ENCODE measurements around the gene LTBP4. TPM values are rescaled to one million over a fixed set of nuclear protein-coding genes. Genes with fewer than 3 reads are reported as not detected.
"Not testable (repeated sequence)": the region's sequence is repeated elsewhere in the genome, so short reads cannot be mapped to it uniquely, and the experiment has no call there.

The LTBP4 gene
- total and polyA plus RNA-seq, 2 of the 13 experiments (the other 11 are each of a cell fraction or from before 2014, with no cell fraction given), result 0.86 to 2.3 TPM

- in situ Hi-C loops (cut with HindIII; ENCODE audit: extremely low pct_ligation_motif_present, low pct_unique_long_range_greater_than_20kb), result loop anchor here (25.0 kb wide), 1 partner anchor 487 kb away; no protein-coding TSS in a partner anchor
- H3K9ac ChIP-seq (ENCODE audit: insufficient read depth, low read depth, low read length); POLR2A ChIA-PET; ATAC-seq; H3K27ac ChIP-seq (ENCODE audit: extremely low read length, insufficient read depth, low read length); CTCF ChIA-PET (ENCODE audit: low intra/inter-chr PET ratio, low total read pairs); H3K4me2 ChIP-seq (ENCODE audit: low read depth, low read length); intact Hi-C loops (cut with micrococcal nuclease; ENCODE audit: unreplicated experiment); H3K4me3 ChIP-seq (replicated peaks in 1 of 3; ENCODE audit: insufficient read depth in 1 of 3, low read depth in 2 of 3, low read length in 3 of 3); H3K9me3 ChIP-seq (ENCODE audit: low read length); H4K20me1 ChIP-seq (ENCODE audit: insufficient read depth, low read length); DNase-seq (ENCODE audit: low spot score); BruUV-seq (replicated peaks); FAIRE-seq; H3K36me3 ChIP-seq (replicated peaks in 1 of 2; ENCODE audit: control insufficient read depth in 1 of 2, insufficient read depth in 2 of 2, low read length in 2 of 2); H2AFZ ChIP-seq (ENCODE audit: low read length); H3K79me2 ChIP-seq (ENCODE audit: insufficient read depth, low read length); TF ChIP-seq USF2 (CRISPR knock-in tag; IDR thresholded peaks at IDR 0.05; ENCODE audit: borderline replicate concordance): not testable (repeated sequence)
- 56% methylated on average over 9 of the region's 9 CpGs for WGBS (ENCODE audit: low lambda C conversion rate)
- peak; percentile 57 for TF ChIP-seq NFYC (CRISPR knock-in tag; IDR thresholded peaks at IDR 0.05)
- peak; percentile 70 for TF ChIP-seq NFYB (CRISPR knock-in tag; IDR thresholded peaks at IDR 0.05)
- TF ChIP-seq USF2 (IDR thresholded peaks at IDR 0.05; ENCODE audit: low read depth, low read length), result peak; percentile 55
- Histone ChIP-seq H3K27me3 (ENCODE audit: control insufficient read depth in 1 of 2, insufficient read depth in 2 of 2, low read length in 2 of 2) (peaks cover 0 to 14% of the 10 kb centered on the region in 2 experiments; a peak in 2 of 5 replicates), H3K4me1 (ENCODE audit: insufficient read depth, low read length) (peaks cover 15% of the 10 kb centered on the region; the same call in 1 of the 2 replicates)
These were observed 48.9 kb downstream of the LTBP4 start for GRCh38 chr19:40649903-40650675.

Measured in HepG2 (cell line).